Fibroblast of skin of back (primary cell): Measurements from ENCODE around the gene RBM33.
"Not testable (repeated sequence)": the region's sequence is repeated elsewhere in the genome, so short reads cannot be mapped to it uniquely, and the experiment has no call there.

ENCODE experiments used
- DNase-seq: peaks from one replicate; pipeline ENCODE4 v3.0.0-alpha.2; 2013

The RBM33 gene

DNA sequence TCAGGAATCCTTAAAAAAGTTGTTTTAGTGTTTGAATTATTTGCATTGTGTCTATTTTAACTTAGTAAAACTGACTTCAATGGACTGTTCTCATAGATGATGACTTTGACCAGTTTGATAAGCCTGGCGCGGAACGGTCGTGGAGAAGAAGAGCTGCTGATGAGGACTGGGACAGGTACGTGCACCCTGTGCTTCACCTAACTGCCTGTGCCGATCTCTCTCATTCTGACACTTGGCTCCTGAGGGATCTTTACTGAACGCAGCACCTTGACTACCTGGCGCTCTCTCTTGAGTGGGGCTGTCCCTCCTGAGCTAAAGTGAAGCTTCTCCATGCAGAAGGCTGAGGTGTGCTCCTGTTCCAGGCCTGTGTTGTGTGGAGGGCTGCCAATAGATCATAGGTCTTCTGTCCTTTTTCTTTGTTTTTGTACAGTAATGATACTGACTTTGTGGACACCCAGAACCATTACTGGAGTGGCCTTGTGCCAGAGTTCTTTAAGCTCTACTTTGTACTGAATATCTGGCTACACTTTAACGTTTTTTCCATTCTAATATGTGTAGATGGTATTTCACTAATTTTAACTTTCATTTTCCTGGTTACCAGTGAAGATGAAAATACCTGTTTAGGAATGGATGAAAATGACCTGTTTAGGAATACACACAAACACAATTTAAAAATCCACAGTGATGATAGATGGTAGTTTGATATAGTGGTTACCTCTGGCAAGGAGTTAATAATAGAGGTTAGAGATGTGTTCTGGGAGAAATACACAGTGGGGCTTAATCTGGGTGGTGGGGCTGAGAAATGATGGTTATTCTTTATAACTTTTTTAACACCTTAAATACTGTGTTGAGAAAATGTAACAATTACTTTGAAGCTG, 20.9 kb downstream of the RBM33 start:
- no peak for DNase-seq

DNA sequence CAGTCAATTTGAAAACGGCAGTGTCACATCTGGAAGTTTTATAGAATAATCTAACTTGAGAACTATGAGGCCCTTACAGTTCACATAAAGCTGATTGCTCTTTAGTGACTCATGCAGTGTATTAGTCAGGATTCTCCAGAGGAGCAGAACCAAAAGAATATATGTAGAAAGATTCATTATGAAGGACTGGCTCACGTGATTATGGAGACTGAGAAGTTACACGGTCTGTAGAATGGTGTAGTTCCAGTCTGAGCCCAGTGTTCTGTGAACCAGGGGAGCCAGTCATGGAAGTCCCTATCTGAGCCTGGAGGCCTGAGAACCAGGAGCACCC, 21.5 kb downstream of the RBM33 start:
- DNase-seq = peak; percentile 91

DNA sequence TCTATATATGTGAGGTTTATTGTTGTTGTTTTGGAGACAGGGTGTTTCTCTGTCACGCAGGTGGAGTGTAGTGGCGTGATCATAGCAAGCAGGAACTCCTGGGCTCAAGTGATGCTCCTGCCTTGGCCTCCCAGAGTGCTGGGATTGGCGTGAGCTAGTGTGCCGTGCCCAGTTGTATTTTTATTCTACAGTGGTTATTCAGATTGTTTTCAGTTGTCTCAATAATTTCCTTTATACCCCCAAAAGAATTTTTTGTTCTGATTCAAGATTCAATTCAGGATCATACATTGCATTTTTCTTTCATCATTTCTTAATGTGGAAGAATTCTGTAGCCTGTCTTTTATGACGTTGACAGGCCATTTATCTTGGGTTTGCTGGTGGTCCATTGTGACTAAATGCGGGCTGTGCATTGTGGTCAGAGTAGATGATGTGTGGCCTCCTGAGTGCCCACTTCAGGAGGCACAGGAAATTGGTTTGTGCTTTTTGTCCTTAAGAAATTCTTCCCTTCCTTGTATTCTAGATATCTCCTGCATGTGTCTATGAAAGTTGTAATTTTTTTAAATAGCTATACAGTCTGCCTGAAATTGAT, 22.9 kb downstream of the RBM33 start:
- peak; percentile 39 for DNase-seq

DNA sequence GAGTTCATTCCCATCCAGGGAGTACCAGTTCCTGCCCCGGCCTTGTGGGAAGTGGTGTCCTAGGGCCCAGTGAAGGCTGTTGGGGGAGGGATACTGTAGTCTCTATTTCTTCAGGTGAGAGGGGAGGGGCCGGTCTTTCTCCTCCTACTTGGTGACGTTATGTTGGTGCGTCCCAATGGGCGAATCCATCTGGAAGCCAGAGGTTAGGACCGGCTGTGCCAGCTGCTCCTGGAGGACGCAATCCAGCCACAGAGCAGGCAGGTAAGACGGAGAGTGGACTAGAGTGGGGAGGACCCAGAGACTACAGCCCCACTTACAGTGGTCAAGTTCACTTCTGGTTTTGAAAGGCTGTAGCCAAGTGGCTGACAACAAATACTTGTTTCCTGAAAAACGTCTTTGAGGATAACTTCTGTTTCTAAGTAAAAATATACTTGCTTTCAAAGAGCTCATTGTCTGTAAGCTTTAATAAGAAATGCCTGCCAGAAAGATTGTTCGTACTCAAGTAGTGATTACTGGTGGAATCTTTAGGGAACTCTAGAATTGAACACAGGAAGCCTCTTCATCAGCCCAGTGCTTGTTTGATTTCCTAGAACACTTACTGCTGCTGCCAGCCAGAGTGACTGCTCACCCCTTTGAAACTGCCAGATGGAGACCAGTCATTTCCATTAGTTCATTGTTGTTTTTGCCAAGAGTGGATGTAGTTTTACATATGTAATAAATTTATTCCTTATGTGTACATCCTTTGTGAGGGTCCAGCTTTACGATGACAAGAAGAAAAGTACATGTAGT, 25.4 kb downstream of the RBM33 start:
- peak; percentile 55 for DNase-seq

DNA sequence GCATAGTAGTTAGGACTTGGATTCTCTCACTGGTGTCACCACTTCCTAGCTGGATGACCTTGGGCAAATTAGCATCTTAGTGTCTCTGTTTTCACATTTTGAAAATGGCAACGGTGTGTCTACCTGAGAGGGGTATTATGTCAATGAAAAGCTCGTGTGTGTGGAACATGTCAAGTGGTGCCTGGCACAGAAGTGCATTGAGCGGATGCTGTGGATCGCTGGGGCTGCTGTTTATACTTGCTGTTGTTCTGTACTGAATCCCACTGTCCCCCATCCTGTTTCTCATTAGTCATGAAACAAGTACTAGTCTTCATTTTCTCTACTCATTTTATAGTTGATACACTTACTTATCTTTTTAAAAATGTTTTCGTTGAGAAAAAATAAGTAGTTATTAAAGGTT, 26.1 kb downstream of the RBM33 start:
- peak; percentile 16 for DNase-seq

DNA sequence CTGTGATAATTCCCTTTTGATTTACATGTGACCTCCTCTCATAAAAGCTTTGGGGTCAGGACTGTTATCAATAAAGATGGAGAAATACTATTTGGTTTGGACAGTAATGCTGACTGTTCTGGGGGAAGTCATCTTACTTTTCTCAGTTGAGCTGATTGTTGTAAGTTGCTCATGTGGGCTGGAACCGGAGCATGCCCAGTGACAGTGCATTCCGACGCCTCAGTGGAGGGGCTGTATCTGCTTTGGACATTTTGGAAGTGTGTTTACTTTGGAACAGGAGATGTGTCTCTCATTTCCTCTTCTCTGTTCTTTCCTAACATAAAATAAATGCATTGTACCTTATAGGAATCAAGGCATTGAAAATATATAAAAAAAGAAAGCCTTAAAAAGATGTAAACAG, 30.1 kb downstream of the RBM33 start:
- peak; percentile 36 for DNase-seq

DNA sequence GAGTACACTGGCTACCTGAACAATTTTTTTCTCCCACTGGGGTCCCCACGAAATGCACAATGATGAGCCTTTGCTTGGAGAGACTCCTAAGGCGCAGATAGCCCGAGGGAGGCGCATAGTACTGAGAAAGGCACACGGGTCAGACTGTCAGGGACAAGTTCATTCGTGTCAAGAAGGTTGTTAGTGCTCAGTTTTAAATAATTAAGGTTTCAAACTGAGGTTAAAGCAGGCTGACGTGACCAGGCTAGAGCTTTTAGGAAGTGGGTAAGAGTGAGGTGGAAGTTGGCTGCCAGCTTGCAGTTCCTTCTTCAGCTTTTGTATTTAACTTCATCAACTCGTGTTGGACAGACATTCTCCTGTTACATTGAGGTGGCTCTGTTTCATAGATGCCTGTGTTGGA, 31.6 kb downstream of the RBM33 start:
- no peak for DNase-seq

DNA sequence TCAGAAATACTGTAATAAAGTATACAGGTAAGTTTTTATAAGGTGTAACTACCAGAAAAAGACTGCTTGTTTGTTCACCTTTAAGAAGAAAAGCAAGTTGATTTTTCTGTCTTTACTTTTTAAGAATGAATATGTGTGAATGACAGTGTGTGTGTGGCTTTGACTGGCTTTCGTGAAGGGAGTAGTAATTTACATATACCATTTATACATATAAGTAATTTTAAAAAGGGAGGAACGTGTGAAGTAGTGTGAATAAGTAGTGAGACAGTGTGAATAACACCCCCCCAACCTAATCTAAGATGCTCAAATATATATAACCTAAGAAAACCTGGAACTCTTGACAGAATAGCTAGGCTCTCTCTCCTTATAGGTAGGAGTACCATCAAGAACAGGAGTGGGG, 33.2 kb downstream of the RBM33 start:
- DNase-seq = no peak

DNA sequence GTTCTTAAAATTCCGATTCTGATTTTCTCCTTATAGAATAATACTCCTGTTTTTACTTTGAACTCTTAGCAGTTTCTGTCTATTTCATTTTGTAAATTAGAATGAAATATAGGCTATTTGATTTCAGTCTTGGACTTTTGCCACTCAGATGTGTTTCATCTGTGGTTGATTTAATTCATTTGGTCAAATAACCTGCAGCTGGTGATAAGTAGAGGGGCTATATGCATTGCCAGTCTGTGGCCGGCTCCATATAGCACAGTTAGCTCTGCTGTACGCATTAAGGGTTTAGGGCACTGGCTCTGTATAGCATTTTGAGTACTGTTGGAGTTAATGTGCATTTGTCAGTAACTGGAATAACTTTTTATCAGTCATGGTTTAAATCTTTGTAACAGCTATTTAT, 35.7 kb downstream of the RBM33 start:
- DNase-seq = no peak

DNA sequence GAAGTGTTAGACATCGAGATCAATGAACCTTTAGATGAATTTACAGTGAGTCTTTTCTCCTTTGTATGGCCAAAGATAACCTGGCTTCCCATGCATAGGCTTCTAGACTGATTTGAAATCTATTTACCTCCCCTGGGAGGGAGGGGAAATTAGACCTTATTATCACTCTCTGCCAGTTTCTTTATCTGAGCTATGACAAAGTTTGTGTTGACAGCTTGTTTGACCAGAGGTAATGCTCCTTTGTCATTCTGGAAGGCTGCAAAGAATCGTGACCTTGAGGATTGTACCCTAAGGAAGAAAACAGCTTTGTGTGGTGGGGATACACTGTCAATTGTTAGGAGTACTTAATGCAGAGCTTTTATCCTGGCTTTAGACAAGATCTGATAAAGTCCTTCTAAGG, 36.4 kb downstream of the RBM33 start:
- DNase-seq = no peak

DNA sequence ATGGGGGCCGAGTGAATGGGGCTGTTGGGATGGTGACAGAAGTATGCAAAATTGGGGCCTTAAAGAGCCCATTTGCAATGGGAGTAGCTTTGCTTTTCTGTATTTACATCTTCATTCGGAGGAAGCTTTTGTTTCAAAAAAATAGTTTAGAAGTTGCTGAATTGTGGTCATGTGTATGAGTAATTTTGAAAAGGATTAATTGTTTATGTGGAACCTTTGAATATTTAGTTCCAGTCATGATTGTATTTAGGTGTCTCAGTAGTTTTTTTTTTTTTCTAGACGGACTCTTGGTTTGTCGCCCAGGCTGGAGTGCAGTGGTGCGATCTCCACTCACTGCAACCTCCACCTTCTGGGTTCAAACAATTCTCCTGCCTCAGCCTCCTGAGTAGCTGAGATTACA, 37.2 kb downstream of the RBM33 start:
- no peak for DNase-seq

DNA sequence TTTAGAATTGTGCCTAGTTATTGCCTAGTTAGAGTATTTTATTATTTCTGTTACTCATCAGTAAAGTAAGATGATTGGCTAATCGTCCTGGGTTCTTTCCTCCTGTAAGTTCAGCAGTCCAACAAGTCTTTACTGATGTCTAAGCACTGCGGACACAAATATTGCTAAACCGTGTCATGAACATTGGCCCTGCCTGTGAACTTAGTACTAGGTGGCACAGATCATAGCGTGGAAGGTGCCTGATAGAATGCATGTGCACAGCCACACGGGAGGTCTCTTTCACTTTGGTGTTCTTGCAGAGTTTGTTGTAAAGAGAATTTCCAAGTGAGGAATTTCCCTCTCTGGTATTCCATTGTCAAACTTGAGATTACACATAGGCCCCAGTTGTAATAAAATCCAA, 38.0 kb downstream of the RBM33 start:
- no peak for DNase-seq

DNA sequence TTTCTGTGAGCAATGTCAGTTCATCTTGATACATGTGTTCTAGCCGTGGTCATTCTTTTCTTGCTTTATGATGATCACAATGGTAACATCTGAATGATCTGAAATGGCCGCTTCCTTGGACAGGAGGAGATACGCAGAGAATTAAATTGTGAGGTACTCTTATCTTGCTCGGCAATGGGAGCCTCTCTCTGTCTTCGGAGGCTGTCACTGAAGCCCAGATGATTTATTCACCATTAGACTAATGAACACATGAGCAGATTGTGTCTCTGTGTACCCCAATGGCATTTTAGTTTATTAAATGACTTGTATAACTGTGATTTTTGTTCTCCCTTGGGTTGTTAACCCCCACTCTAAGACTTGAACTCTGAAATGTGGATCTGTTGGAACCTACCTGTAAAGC, 38.6 kb downstream of the RBM33 start:
- DNase-seq = no peak

DNA sequence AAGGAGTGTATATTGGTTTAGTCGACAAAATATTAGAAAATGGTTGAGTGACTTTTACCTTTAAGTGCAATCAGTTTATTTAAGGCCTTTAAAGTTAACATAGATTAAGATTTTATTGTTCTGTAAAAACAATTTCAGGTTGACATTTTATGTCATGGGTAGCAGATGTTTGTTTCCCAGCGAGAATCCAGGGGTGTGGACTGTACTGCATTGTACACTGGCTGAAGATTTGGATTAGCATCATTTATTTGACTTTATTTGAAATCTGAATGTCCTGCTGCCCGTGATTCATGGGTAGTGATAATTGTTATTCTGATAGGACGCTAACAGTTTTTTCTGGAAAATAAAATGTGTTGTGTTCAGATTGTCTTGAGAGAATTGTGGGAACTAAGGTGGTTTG, 39.3 kb downstream of the RBM33 start:
- no peak for DNase-seq

DNA sequence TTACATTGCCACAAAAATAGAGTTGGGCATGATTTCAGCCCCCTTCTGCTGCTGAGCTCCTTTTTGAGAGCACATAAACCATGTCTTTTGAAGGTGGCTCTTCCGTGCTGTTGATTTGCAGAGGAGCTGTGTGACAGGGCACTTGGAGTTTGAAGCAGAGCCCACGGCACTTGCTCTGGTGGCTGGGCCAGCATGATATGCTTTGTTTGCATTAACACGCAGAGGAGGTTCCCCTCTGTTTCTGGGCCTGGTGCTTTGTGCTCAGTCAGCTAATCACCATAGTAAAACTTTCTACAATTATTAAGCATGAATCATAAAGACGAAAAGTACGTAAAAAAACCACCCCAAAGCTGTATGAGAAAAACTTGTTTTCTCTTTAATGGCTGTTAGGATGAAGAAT, 40.1 kb downstream of the RBM33 start:
- peak; percentile 16 for DNase-seq

DNA sequence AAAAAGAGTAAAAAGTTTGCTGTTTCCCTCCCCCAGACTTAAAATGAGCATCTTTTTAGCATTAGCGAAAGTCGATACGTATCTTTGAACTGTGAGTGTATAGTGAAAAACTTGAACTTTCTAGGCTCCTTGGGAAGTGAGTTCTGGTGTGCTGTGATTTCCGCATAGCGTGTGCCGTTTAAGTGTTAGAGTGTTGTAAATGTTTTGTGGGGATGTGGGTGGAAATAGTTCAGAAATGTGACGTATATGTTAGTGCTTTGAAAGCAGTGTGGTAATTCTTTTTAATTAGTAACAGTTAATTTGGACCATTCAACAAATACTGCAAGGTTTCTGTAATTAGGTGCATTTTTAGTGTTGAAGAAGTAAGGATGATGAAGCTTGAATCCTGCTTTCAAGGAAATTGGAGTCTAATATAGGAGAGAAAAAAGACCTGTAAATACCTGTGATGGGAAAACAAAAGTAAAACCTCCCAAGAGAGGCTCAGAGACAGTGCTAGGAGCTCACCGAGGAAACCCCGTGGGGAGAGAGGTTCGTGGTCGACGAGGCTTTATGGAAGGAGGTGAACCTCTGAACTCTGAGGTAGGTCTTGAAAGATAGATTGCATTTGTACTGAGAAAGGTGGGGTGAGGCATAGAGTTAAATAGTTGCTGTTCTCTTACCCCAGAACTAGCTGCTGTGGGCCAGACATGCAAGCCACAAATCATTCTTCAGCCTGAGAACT, 40.8 kb downstream of the RBM33 start:
- no peak for DNase-seq

DNA sequence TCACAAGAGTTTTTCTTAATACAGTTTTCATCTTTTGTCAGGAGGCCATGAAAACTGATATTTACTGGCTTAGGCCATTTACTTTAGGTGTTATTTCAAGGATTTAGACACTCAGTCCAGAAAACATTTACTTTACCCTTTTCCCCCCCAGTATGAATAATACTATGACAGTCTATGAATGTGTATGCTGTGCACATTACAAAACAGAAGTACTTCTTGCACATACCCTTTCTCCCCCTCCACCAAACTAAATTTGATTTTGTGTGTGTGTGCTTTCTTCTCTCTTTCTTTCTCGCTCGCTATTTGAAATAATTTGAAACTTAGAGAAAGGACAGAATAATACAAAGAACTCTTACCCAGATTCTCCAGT, 41.3 kb downstream of the RBM33 start:
- no peak for DNase-seq

DNA sequence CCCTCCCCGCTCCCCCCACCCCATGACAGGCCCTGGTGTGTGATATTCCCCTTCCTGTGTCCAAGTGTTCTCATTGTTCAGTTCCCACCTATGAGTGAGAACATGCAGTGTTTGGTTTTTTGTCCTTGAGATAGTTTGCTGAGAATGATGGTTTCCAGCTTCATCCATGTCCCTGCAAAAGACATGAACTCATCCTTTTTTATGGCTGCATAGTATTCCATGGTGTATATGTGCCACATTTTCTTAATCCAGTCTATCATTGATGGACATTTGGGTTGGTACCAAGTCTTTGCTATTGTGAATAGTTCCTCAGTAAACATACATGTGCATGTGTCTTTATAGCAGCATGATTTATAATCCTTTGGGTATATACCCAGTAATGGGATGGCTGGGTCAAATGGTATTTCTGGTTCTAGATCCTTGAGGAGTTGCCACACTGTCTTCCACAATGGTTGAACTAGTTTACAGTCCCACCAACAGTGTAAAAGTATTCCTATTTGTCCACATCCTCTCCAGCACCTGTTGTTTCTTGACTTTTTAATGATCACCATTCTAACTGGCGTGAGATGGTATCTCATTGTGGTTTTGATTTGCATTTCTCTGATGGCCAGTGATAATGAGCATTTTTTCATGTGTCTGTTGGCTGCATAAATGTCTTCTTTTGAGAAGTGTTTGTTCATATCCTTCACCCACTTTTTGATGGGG, 42.3 kb downstream of the RBM33 start:
- not testable (repeated sequence) for DNase-seq

DNA sequence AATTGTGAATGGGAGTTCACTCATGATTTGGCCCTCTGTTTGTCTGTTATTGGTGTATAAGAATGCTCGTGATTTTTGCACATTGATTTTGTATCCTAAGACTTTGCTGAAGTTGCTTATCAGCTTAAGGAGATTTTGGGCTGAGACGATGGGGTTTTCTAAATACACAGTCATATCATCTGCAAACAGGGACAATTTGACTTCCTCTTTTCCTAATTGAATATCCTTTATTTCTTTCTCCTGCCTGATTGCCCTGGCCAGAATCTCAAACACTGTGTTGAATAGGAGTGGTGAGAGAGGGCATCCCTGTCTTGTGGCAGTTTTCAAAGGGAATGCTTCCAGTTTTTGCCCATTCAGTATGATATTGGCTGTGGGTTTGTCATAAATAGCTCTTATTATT, 43.8 kb downstream of the RBM33 start:
- not testable (repeated sequence) for DNase-seq

DNA sequence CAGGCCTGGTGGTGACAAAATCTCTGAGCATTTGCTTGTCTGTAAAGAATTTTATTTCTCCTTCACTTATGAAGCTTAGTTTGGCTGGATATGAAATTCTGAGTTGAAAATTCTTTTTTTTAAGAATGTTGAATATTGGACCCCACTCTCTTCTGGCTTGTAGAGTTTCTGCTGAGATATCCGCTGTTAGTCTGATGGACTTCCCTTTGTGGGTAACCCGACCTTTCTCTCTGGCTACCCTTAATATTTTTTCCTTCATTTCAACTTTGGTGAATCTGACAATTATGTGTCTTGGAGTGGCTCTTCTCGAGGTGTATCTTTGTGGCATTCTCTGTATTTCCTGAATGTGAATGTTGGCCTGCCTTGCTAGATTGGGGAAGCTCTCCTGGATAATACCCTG, 46.2 kb downstream of the RBM33 start:
- DNase-seq = not testable (repeated sequence)

DNA sequence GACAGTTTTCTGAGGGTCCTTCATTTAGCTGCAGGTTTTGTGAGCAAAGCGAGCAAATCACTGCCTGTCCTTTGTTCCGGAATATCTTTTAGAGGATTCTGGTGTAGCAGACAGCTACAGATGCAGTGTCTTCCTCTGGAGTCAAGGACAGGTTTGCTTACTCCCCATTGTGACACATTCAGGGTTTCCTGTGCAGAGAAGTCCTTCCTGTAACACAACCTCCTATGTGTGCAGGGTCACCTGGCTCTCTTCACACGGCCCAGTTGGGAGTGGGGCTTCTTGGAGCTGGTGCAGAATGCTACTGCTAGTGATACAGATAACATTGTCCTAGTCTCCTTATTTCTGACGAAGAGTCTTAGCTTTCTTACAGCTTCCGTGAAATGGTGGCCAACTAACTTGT, 47.9 kb downstream of the RBM33 start:
- DNase-seq = no peak

DNA sequence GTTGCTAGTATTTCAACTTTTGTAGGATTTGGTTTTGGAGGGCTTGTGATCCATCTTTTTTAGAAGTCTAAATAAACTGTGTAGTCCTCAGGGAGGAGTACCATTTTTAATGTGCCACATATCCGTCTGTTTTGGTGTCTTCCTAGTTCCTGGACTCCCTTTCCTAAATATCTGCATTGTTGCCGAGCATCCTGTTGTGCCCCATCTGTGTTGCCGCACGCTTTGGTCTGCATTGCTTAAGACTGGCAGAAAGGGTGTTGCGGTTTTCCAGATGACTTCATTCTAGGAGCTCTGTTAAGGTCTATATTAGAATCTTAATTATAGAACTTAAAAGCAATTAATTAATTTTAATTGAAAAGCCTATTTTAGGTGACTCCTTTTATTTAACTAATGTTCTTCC, 49.4 kb downstream of the RBM33 start:
- DNase-seq = no peak

DNA sequence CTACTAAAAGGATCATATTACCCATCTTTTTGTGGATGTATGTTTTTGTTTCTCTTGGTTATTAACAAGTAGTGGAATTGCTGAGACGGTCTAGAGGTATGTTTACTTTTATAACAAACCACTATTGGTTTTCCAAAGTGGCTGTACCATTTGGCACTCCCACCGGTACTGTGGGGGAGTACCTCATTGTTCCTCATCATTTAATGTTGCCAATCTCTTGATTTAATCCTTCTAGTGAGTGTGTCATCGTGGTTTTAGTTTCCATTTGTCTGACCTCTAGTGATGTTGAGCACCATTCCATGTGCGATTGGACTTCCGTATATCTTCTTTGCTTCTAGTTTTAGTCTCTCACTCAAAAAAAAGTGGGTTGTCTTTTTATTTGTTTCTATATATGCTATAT, 50.4 kb downstream of the RBM33 start:
- DNase-seq = peak; percentile 35
